ENCODE data around the gene SND1. TPM values are rescaled to one million over a fixed set of nuclear protein-coding genes. Genes with fewer than 3 reads are reported as not detected.

The SND1 gene
- total and polyA plus RNA-seq, 2 of the 4 experiments (the other 2 are of a cell fraction), result 154 to 294 TPM

- Histone ChIP-seq H3K4me2 (ENCODE audit: low read depth, low read length) (no peak overlapping the region), H3K4me1 (ENCODE audit: control insufficient read depth, insufficient read depth, low read length) (peaks cover 5% of the 10 kb centered on the region), H3K4ac (ENCODE audit: low read depth, low read length) (no peak overlapping the region), H3K18ac (ENCODE audit: low read depth, low read length) (no peak overlapping the region), H3K9me3 (ENCODE audit: control insufficient read depth, insufficient read depth, low read length) (no peaks in the 10 kb centered on the region), H3K4me3 (ENCODE audit: insufficient read depth, low read depth, low read length) (no peak overlapping the region), H3K79me1 (ENCODE audit: low read depth in 1 of 2, low read length in 2 of 2) (peaks cover 35 to 84% of the 10 kb centered on the region in 2 experiments), H2BK120ac (ENCODE audit: low read depth, low read length) (no peak overlapping the region), H2AK9ac (replicated peaks; ENCODE audit: low read depth, low read length, poor library complexity) (no peak overlapping the region), H2BK5ac (ENCODE audit: low read depth, low read length, poor library complexity, severe bottlenecking) (no peak overlapping the region), H2AFZ (replicated peaks; ENCODE audit: low read length, poor library complexity) (no peak overlapping the region), H3K36me3 (ENCODE audit: control insufficient read depth, insufficient read depth, low read length) (peaks cover 2% of the 10 kb centered on the region; the same call in 1 of the 2 replicates), H3K27me3 (ENCODE audit: control insufficient read depth, insufficient read depth, low read length) (no peaks in the 10 kb centered on the region), H3K9ac (ENCODE audit: low read depth, low read length) (no peak overlapping the region), H3K27ac (ENCODE audit: insufficient read depth, low read length) (no peak overlapping the region), H3K56ac (ENCODE audit: extremely low read depth, insufficient read depth, low read length) (no peak overlapping the region), H3K9me1 (ENCODE audit: insufficient read depth, low read length) (peaks cover 16% of the 10 kb centered on the region), H2BK15ac (ENCODE audit: low read depth, low read length) (no peak overlapping the region), H3K23ac (ENCODE audit: low read depth, low read length) (no peak overlapping the region), H4K91ac (ENCODE audit: insufficient read depth, low read depth, low read length) (no peak overlapping the region), H3K14ac (replicated peaks; ENCODE audit: low read depth, low read length) (no peak overlapping the region), H2BK20ac (ENCODE audit: low read depth, low read length) (no peak overlapping the region), H4K20me1 (ENCODE audit: insufficient read depth, low read length) (peaks cover 54% of the 10 kb centered on the region), H2AK5ac (ENCODE audit: low read depth, low read length) (no peak overlapping the region), H4K8ac (ENCODE audit: low read depth in 2 of 2, low read length in 2 of 2) (no peak overlapping the region), H4K5ac (ENCODE audit: low read depth, low read length) (no peak overlapping the region)
- dilution Hi-C loops (cut with HindIII; ENCODE audit: low sequenced_read_pairs, unreplicated experiment) (no loop called here), in situ Hi-C loops (cut with MboI; ENCODE audit: low sequenced_read_pairs) (no loop called here), intact Hi-C loops (cut with micrococcal nuclease) (no loop called here)
- no TSS peak for BruUV-seq (replicated peaks)
- DNase-seq (no peak), ATAC-seq (ENCODE audit: low read depth) (no peak)
- POLR2A ChIA-PET (ENCODE audit: unreplicated experiment), result interaction anchor here (0.6 kb wide), 1 partner anchor 8 kb away, joined by 3 read pairs; no protein-coding TSS in a partner anchor
- CTCF ChIA-PET, result no interaction called here
- TF ChIP-seq USF2 (IDR thresholded peaks at IDR 0.05; ENCODE audit: low read depth, low read length) (no peak), BHLHE40 (IDR thresholded peaks at IDR 0.05; ENCODE audit: low read depth, low read length) (no peak), CTCF (conservative IDR thresholded peaks at IDR 0.05; ENCODE audit: low read depth, low read length) (no peak)
- WGBS, 2 experiments (ENCODE audit: extremely low coverage in 2 of 2, insufficient read length in 1 of 2), result no CpG with 5 or more reads among the region's 3 CpGs
Observed at GRCh38 chr7:127873151-127873550, 221.2 kb downstream of the SND1 start.
